Body of pancreas (tissue), 4 donors: ENCODE data around the gene MCTP1.

ENCODE experiments used
- POLR2A ChIP-seq, 3 donors: fragments of 450-650 bp; IDR thresholded peaks; one replicate each; pipeline ENCODE4 v1.6.1; 2016; ENCODE audit warnings: antibody characterized with exemption in 3 of 3, mild to moderate bottlenecking in 2 of 3
- TF ChIP-seq, protein P1 (sequence below), 7 experiments: fragments of 450-650 bp in 4 of 7; fragments of 200-600 bp in 3 of 7; sonication (generic) in 3 of 7; IDR thresholded peaks; one replicate each; pipeline ENCODE4 v1.5.1; 2016 to 2019; ENCODE audit warnings: antibody characterized with exemption in 7 of 7

DNA sequence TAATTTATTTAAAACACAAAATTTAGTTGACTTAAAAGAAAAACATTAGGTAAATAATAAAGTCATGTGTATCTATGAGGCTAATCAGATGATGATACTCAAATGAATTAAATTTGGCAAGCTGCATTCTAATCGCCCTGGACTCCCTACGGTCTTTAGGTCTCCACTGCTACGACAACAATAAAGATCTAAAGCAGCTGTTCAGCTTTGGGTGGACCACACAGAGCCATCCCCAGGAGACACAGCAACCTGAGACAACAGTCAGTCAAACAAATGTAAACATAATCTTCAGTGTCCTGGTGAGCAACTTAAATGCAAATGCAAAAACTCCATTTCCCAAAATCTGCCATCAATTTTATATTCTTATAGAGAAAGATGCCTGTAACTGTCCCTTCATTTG is 65.5 kb downstream of the MCTP1 start:
- TF ChIP-seq, protein P1, sequence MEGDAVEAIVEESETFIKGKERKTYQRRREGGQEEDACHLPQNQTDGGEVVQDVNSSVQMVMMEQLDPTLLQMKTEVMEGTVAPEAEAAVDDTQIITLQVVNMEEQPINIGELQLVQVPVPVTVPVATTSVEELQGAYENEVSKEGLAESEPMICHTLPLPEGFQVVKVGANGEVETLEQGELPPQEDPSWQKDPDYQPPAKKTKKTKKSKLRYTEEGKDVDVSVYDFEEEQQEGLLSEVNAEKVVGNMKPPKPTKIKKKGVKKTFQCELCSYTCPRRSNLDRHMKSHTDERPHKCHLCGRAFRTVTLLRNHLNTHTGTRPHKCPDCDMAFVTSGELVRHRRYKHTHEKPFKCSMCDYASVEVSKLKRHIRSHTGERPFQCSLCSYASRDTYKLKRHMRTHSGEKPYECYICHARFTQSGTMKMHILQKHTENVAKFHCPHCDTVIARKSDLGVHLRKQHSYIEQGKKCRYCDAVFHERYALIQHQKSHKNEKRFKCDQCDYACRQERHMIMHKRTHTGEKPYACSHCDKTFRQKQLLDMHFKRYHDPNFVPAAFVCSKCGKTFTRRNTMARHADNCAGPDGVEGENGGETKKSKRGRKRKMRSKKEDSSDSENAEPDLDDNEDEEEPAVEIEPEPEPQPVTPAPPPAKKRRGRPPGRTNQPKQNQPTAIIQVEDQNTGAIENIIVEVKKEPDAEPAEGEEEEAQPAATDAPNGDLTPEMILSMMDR (IDR thresholded peaks at IDR 0.05): no peak
- TF ChIP-seq POLR2A (IDR thresholded peaks at IDR 0.05): no peak
